Natural killer cell (primary cell): ENCODE measurements around the gene CIAO2B. TPM values are rescaled to one million over a fixed set of nuclear protein-coding genes. Genes with fewer than 3 reads are reported as not detected.

ENCODE experiments used
- ATAC-seq, 3 donors: fragments of 150-1000 bp in 2 of 3; fragments of 200-7000 bp in 1 of 3; cut with Tn5 transposase; 1 replicate in 1 of 3; 2 replicates in 2 of 3; pipeline ENCODE4 v1.10.0; 2021; ENCODE audit warnings: mild to moderate bottlenecking in 2 of 3, moderate library complexity in 2 of 3
- DNase-seq, 2 donors: peaks; one replicate each; pipeline versions ENCODE4 v3.0.0 to v3.0.0-alpha.2; 2013 to 2021; ENCODE audit warnings: mixed read lengths in 1 of 2
- H3K27ac ChIP-seq: one replicate; pipeline ENCODE4 v1.5.1; 2013; ENCODE audit warnings: mild to moderate bottlenecking, low read length
- H3K27me3 ChIP-seq: one replicate; pipeline ENCODE4 v1.6.1; 2013; ENCODE audit warnings: low read length; ENCODE audit not compliant: control insufficient read depth, insufficient read depth
- H3K36me3 ChIP-seq: one replicate; pipeline ENCODE4 v1.6.1; 2013; ENCODE audit warnings: low read length; ENCODE audit not compliant: control insufficient read depth, insufficient read depth
- H3K4me1 ChIP-seq: one replicate; pipeline ENCODE4 v1.6.1; 2013; ENCODE audit warnings: low read length; ENCODE audit not compliant: control insufficient read depth, insufficient read depth
- H3K4me3 ChIP-seq: one replicate; pipeline ENCODE4 v1.5.1; 2013; ENCODE audit warnings: low read length
- H3K9me3 ChIP-seq: one replicate; pipeline ENCODE4 v1.6.1; 2013; ENCODE audit warnings: low read length; ENCODE audit not compliant: control insufficient read depth, insufficient read depth
- H3K27ac Mint-ChIP-seq, 2 donors: one replicate each; pipeline ENCODE4 v1.8.0; 2022; ENCODE audit warnings: mild to moderate bottlenecking in 2 of 2, mixed read lengths in 2 of 2, moderate library complexity in 1 of 2
- H3K27me3 Mint-ChIP-seq, 2 donors: one replicate each; pipeline ENCODE4 v1.8.0; 2022; ENCODE audit warnings: low read depth in 2 of 2, mixed read lengths in 2 of 2
- H3K36me3 Mint-ChIP-seq: one replicate; pipeline ENCODE4 v1.8.0; 2022; ENCODE audit warnings: mixed read lengths
- H3K4me1 Mint-ChIP-seq, 2 donors: one replicate each; pipeline ENCODE4 v1.8.0; 2022; ENCODE audit warnings: mixed read lengths in 2 of 2
- H3K4me3 Mint-ChIP-seq: one replicate; pipeline ENCODE4 v1.8.0; 2022; ENCODE audit warnings: mild to moderate bottlenecking, moderate library complexity, mixed read lengths
- H3K9me3 Mint-ChIP-seq, 2 donors: one replicate each; pipeline ENCODE4 v1.8.0; 2022; ENCODE audit warnings: mixed read lengths in 2 of 2
- CTCF ChIP-seq: fragments of 200-600 bp; IDR thresholded peaks from one replicate; pipeline ENCODE4 v1.8.0; 2022; ENCODE audit warnings: antibody characterized with exemption
- WGBS: methylation state at CpG from one replicate; pipeline ENCODE4 v1.1.7; 2013; ENCODE audit warnings: missing lambda C conversion rate; ENCODE audit not compliant: insufficient coverage; 5-methylcytosine and 5-hydroxymethylcytosine counted together
- intact Hi-C: fragments of 100-400 bp; cut with micrococcal nuclease; formaldehyde crosslinking; loops from one replicate; pipeline ENCODE4 v1.14.2; 2022
- total RNA-seq, 4 donors: library from RNA; stranded (reverse); fragments of 120-200 nt in 1 of 4; gene quantifications; one replicate each; pipeline versions ENCODE4 v1.2.3 to v1.2.4, GENCODE V29; 2013 to 2022

Gene CIAO2B
- total RNA-seq, 3 donors from 2014 or later (not counting 1 experiment from before 2014, with no cell fraction given): 57.2 to 62.8 (median 60.0) TPM

- H3K4me1 ChIP-seq: no peaks in the 10 kb centered on the region
- DNase-seq: no peak
- Mint-ChIP-seq H3K4me3 (no peak overlapping the region), H3K36me3 (no peaks in the 10 kb centered on the region), H3K27me3 (no peaks in the 10 kb centered on the region), H3K9me3 (no peaks in the 10 kb centered on the region), H3K27ac (no peak overlapping the region), H3K4me1 (no peaks in the 10 kb centered on the region)
- no peaks in the 10 kb centered on the region for H3K36me3 ChIP-seq
- WGBS: 88% methylated on average over 6 of the region's 6 CpGs
- TF ChIP-seq CTCF: no peak
- intact Hi-C loops: no loop called here
- ATAC-seq: no peak
- no peaks in the 10 kb centered on the region for H3K27me3 ChIP-seq
- H3K9me3 ChIP-seq: no peaks in the 10 kb centered on the region
- no peak overlapping the region for H3K27ac ChIP-seq
- H3K4me3 ChIP-seq: no peak overlapping the region
These were observed 39.5 kb upstream of the CIAO2B start for GRCh38 chr16:66973716-66974115.

- no peak for DNase-seq
- Mint-ChIP-seq H3K36me3 (no peaks in the 10 kb centered on the region), H3K4me3 (no peak overlapping the region), H3K4me1 (no peaks in the 10 kb centered on the region), H3K27me3 (no peaks in the 10 kb centered on the region), H3K27ac (no peak overlapping the region), H3K9me3 (no peaks in the 10 kb centered on the region)
- ATAC-seq: no peak
- WGBS: 92% methylated on average over 9 of the region's 9 CpGs
- H3K9me3 ChIP-seq: no peaks in the 10 kb centered on the region
- no peak overlapping the region for H3K4me3 ChIP-seq
- H3K4me1 ChIP-seq: no peaks in the 10 kb centered on the region
- no peak overlapping the region for H3K27ac ChIP-seq
- TF ChIP-seq CTCF: no peak
- no peaks in the 10 kb centered on the region for H3K36me3 ChIP-seq
- no peaks in the 10 kb centered on the region for H3K27me3 ChIP-seq
- intact Hi-C loops: no loop called here
These were observed 38.8 kb upstream of the CIAO2B start for GRCh38 chr16:66972983-66973382.

- Mint-ChIP-seq H3K4me3 (no peak overlapping the region), H3K27ac (no peak overlapping the region), H3K27me3 (no peaks in the 10 kb centered on the region), H3K4me1 (no peaks in the 10 kb centered on the region), H3K36me3 (no peaks in the 10 kb centered on the region), H3K9me3 (no peaks in the 10 kb centered on the region)
- Histone ChIP-seq H3K36me3 (no peaks in the 10 kb centered on the region), H3K4me3 (no peak overlapping the region), H3K4me1 (no peaks in the 10 kb centered on the region), H3K27me3 (no peaks in the 10 kb centered on the region), H3K9me3 (no peaks in the 10 kb centered on the region), H3K27ac (no peak overlapping the region)
- TF ChIP-seq CTCF: no peak
- DNase-seq (no peak), ATAC-seq (no peak)
- 84% methylated on average over 10 of the region's 10 CpGs for WGBS
- intact Hi-C loops: no loop called here
These were observed 36.8 kb upstream of the CIAO2B start for GRCh38 chr16:66970775-66971720.
